GM12878 (cell line): Measurements from ENCODE around the gene SAMHD1. TPM values are rescaled to one million over a fixed set of nuclear protein-coding genes. Genes with fewer than 3 reads are reported as not detected.

Experiments
- ATAC-seq: fragments of 200-7000 bp; cut with Tn5 transposase; 3 replicates; pipeline ENCODE4 v1.9.1; 2020; ENCODE audit warnings: mild to moderate bottlenecking, moderate library complexity
- BruUV-seq: library from RNA; stranded (reverse); fragments of 400-500 nt; replicated peaks from 2 replicates; lab custom pipeline; 2021; lab: Mats Ljungman, UMichigan
- CTCF ChIA-PET: fragments of 300-600 bp; sonication (Branson Sonifier 250); formaldehyde crosslinking; extraction: SDS; loops from one replicate; lab custom pipeline; 2021; ENCODE audit warnings: inconsistent platforms; lab: Yijun Ruan, JAX
- POLR2A ChIA-PET: fragments of 350-600 bp; formaldehyde crosslinking; extraction: SDS; loops from one replicate; lab custom pipeline; 2021; ENCODE audit warnings: inconsistent platforms; lab: Charles Lee
- RAD21 ChIA-PET: fragments of 300-600 bp; sonication (Branson Sonifier 250); formaldehyde crosslinking; loops from one replicate; lab custom pipeline; 2023; ENCODE audit warnings: antibody characterized with exemption; ENCODE audit not compliant: unreplicated experiment; lab: Charles Lee
- SMC1A ChIA-PET: fragments of 300-600 bp; sonication (Branson Sonifier 250); formaldehyde crosslinking; loops from one replicate; lab custom pipeline; 2023; ENCODE audit not compliant: unreplicated experiment, uncharacterized antibody; lab: Charles Lee
- DNase-seq: peaks from one replicate; pipeline ENCODE4 v3.0.0-alpha.2; 2011; ENCODE audit warnings: low read depth, low spot score
- FAIRE-seq: peaks from 3 replicates; lab custom pipeline; 2011; peaks lifted over from hg19 to GRCh38; lab: Jason Lieb, UNC
- H2AFZ ChIP-seq: 2 replicates; pipeline ENCODE4 v1.6.0; 2011; ENCODE audit warnings: low read depth, low read length, control low read depth; ENCODE audit not compliant: control insufficient read depth
- H3K27ac ChIP-seq: 2 replicates; pipeline ENCODE4 v1.5.1; 2011; ENCODE audit warnings: control low read depth; ENCODE audit not compliant: control insufficient read depth, insufficient read depth
- H3K27me3 ChIP-seq, 2 experiments: replicated peaks in 1 of 2; 2 replicates each; pipeline versions ENCODE4 v1.6.0 to v1.6.1; 2011; ENCODE audit warnings: low read length in 1 of 2; ENCODE audit not compliant: control insufficient read depth in 2 of 2, insufficient read depth in 2 of 2
- H3K36me3 ChIP-seq, 2 experiments: 2 replicates each; pipeline ENCODE4 v1.5.1; 2011; ENCODE audit warnings: low read length in 1 of 2; ENCODE audit not compliant: control insufficient read depth in 2 of 2, insufficient read depth in 2 of 2
- H3K4me1 ChIP-seq: 2 replicates; pipeline ENCODE4 v1.6.1; 2011; ENCODE audit warnings: mild to moderate bottlenecking, low read length, moderate library complexity, mixed read lengths; ENCODE audit not compliant: control insufficient read depth, insufficient read depth
- H3K4me2 ChIP-seq: 2 replicates; pipeline ENCODE4 v1.6.0; 2011; ENCODE audit warnings: control low read depth; ENCODE audit not compliant: control insufficient read depth, insufficient read depth
- H3K4me3 ChIP-seq: fragments of 200-600 bp; sonication (generic); 2 replicates; pipeline ENCODE4 v1.5.1; 2016
- H3K79me2 ChIP-seq: 2 replicates; pipeline ENCODE4 v1.6.0; 2011; ENCODE audit warnings: low read length; ENCODE audit not compliant: control insufficient read depth, insufficient read depth
- H3K9ac ChIP-seq: 2 replicates; pipeline ENCODE4 v1.8.0; 2011; ENCODE audit warnings: low read length, control low read depth, mixed read lengths; ENCODE audit not compliant: control insufficient read depth, insufficient read depth
- H3K9me3 ChIP-seq: replicated peaks from 3 replicates; pipeline ENCODE4 v1.5.1; 2011; ENCODE audit warnings: mild to moderate bottlenecking, low read length; ENCODE audit not compliant: control insufficient read depth, insufficient read depth
- H4K20me1 ChIP-seq: 2 replicates; pipeline ENCODE4 v1.6.0; 2011; ENCODE audit not compliant: control insufficient read depth, insufficient read depth
- ATF7 ChIP-seq: fragments of 450-650 bp; IDR thresholded peaks from 2 replicates; pipeline ENCODE4 v1.6.1; 2016; ENCODE audit warnings: low read depth, mild to moderate bottlenecking
- BRCA1 ChIP-seq: IDR thresholded peaks from 2 replicates; pipeline ENCODE4 v1.6.1; 2011; ENCODE audit warnings: low read depth, low read length, improper control_type of control experiment
- EP300 ChIP-seq, 2 experiments: fragments of 150-350 bp in 1 of 2; IDR thresholded peaks; 2 replicates each; pipeline ENCODE4 v1.6.1; 2011 to 2012; ENCODE audit warnings: low read depth in 2 of 2, low read length in 2 of 2, borderline replicate concordance in 1 of 2, improper control_type of control experiment in 1 of 2, inconsistent platforms in 1 of 2; ENCODE audit not compliant: control insufficient read depth in 1 of 2
- IRF3 ChIP-seq: fragments of 450-650 bp; IDR thresholded peaks from 2 replicates; pipeline ENCODE4 v1.6.1; 2014; ENCODE audit warnings: mild to moderate bottlenecking
- NFYB ChIP-seq: IDR thresholded peaks from 2 replicates; pipeline ENCODE4 v1.6.1; 2011; ENCODE audit warnings: low read depth, mild to moderate bottlenecking, low read length, improper control_type of control experiment, moderate library complexity; ENCODE audit not compliant: insufficient read depth
- RBBP5 ChIP-seq: fragments of 200-600 bp; sonication (generic); conservative IDR thresholded peaks from 2 replicates; pipeline ENCODE4 v1.6.1; 2016
- RELB ChIP-seq: fragments of 450-650 bp; IDR thresholded peaks from 2 replicates; pipeline ENCODE4 v1.6.1; 2017; ENCODE audit warnings: low read depth, mild to moderate bottlenecking, moderate library complexity
- SMC3 ChIP-seq: IDR thresholded peaks from 2 replicates; pipeline ENCODE4 v1.6.1; 2011; ENCODE audit warnings: low read length, improper control_type of control experiment, borderline replicate concordance
- SP1 ChIP-seq: IDR thresholded peaks from one replicate; pipeline ENCODE4 v1.6.1; 2011; ENCODE audit warnings: low read depth, low read length
- STAT1 ChIP-seq: fragments of 450-650 bp; conservative IDR thresholded peaks from 2 replicates; pipeline ENCODE4 v1.6.1; 2014; ENCODE audit warnings: antibody characterized with exemption, mild to moderate bottlenecking
- WRNIP1 ChIP-seq: IDR thresholded peaks from 2 replicates; pipeline ENCODE4 v1.6.1; 2011; ENCODE audit warnings: low read depth, low read length, improper control_type of control experiment, borderline replicate concordance
- ZNF384 ChIP-seq: IDR thresholded peaks from 2 replicates; pipeline ENCODE4 v1.6.1; 2012; ENCODE audit warnings: low read depth, mild to moderate bottlenecking, low read length, improper control_type of control experiment, borderline replicate concordance
- WGBS: methylation state at CpG from one replicate; pipeline ENCODE4 v1.1.6; 2016; ENCODE audit warnings: low lambda C conversion rate; ENCODE audit not compliant: insufficient replicate concordance, insufficient coverage; ENCODE audit errors: missing lambda C conversion rate; 5-methylcytosine and 5-hydroxymethylcytosine counted together
- in situ Hi-C: fragments of 300-500 bp; cut with MboI; formaldehyde crosslinking; loops from 9 replicates; pipeline ENCODE4 v1.14.3; 2018; ENCODE audit warnings: mixed read lengths
- intact Hi-C: fragments of 100-400 bp; cut with micrococcal nuclease; formaldehyde crosslinking; loops from one replicate; pipeline ENCODE4 v1.14.2; 2022; ENCODE audit not compliant: unreplicated experiment
- polyA plus RNA-seq, 11 experiments: library from polyadenylated mRNA; depleted of rRNA in 4 of 11; unstranded in 6 of 11; stranded (reverse) in 5 of 11; fragments of >200 nt; fragmentation: Nextera tagmentation in 4 of 11; fragmentation: Illumina TruSeq in 1 of 11; extraction: Ambion mirVana in 4 of 11; extraction: Trizol in 1 of 11; gene quantifications; 1 replicate in 1 of 11; 2 replicates in 10 of 11; pipeline versions ENCODE4 v1.2.1 to v1.2.3, GENCODE V29; 2011 to 2016; ENCODE audit warnings: inconsistent platforms in 2 of 11, missing spikeins in 2 of 11, low read depth in 1 of 11
- total RNA-seq, 4 experiments: library from RNA; depleted of rRNA in 3 of 4; stranded (reverse); fragments of >200 nt in 3 of 4; fragmentation: Illumina TruSeq in 1 of 4; extraction: Trizol in 1 of 4; gene quantifications; 2 replicates each; pipeline versions ENCODE4 v1.2.1 to v1.2.3, GENCODE V29; 2013 to 2021

The SAMHD1 gene
- total and polyA plus RNA-seq, 10 of the 15 experiments (the other 5 are each of a cell fraction or from before 2014, with no cell fraction given) = 20.5 to 47.9 (median 38.8) TPM

- no peak overlapping the region for H3K27ac ChIP-seq
- POLR2A ChIA-PET = interaction anchor here (0.7 kb wide), 2 partner anchors 31 to 210 kb away, joined by 3 to 4 read pairs; no protein-coding TSS in a partner anchor
- no TSS peak for BruUV-seq
Observed at GRCh38 chr20:36974660-36975059, 23.2 kb upstream of the SAMHD1 start.

More at GRCh38 chr20:36974660-36975059, 23.2 kb upstream of the SAMHD1 start:
- 0 out of 2 replicates have a peak, but pooled peaks cover 3% of the 10 kb centered on the region for H3K4me1 ChIP-seq
- no peaks in the 10 kb centered on the region for H3K36me3 ChIP-seq
- H3K27me3 ChIP-seq = no peaks in the 10 kb centered on the region
- TF ChIP-seq RELB (no peak), ATF7 (no peak), BRCA1 (no peak), EP300 (IDR thresholded peaks at IDR 0.05; ENCODE audit: borderline replicate concordance in 1 of 2, control insufficient read depth in 1 of 2, low read depth in 2 of 2, low read length in 2 of 2) (no peak), SP1 (no peak), WRNIP1 (no peak), ZNF384 (no peak), RBBP5 (no peak), NFYB (no peak), IRF3 (no peak), SMC3 (no peak), STAT1 (no peak)
- H3K4me3 ChIP-seq = no peak overlapping the region
- CTCF ChIA-PET = no interaction called here
- intact Hi-C loops (no loop called here), in situ Hi-C loops (no loop called here)
- H3K79me2 ChIP-seq = no peaks in the 10 kb centered on the region
- H3K4me2 ChIP-seq = no peak overlapping the region
- SMC1A ChIA-PET = interaction anchor here (1.1 to 1.5 kb wide), 2 partner anchors 9 to 70 kb away, joined by 3 read pairs; no protein-coding TSS in a partner anchor
- no peak overlapping the region for H2AFZ ChIP-seq
- RAD21 ChIA-PET = no interaction called here
- DNase-seq = no peak
- peak; percentile 32; the same call in 2 of the 3 replicates for ATAC-seq
- WGBS = 52% methylated on average over 3 of the region's 3 CpGs
- no peak overlapping the region for H3K9ac ChIP-seq
- FAIRE-seq = no peak
- no peaks in the 10 kb centered on the region for H3K9me3 ChIP-seq
- H4K20me1 ChIP-seq = no peaks in the 10 kb centered on the region
